ENCODE results near the gene EYS.

The EYS gene

GRCh38 chr6:64680446-64680845 is 1026.6 kb downstream of the EYS start:
- no peak for DNase-seq (ENCODE audit: low spot score)
- in situ Hi-C loops (cut with MboI; ENCODE audit: low pct_unique_long_range_greater_than_20kb, low sequenced_read_pairs, unreplicated experiment) = no loop called here
- no peak for TF ChIP-seq CTCF (IDR thresholded peaks at IDR 0.05; ENCODE audit: extremely low read depth, insufficient read depth, missing control alignments)

GRCh38 chr6:64679416-64679815 is 1027.6 kb downstream of the EYS start:
- no peak for TF ChIP-seq CTCF (IDR thresholded peaks at IDR 0.05; ENCODE audit: extremely low read depth, insufficient read depth, missing control alignments)
- DNase-seq (ENCODE audit: low spot score) = no peak
- in situ Hi-C loops (cut with MboI; ENCODE audit: low pct_unique_long_range_greater_than_20kb, low sequenced_read_pairs, unreplicated experiment) = no loop called here

- no peak for DNase-seq (ENCODE audit: low spot score)
- no peak for TF ChIP-seq CTCF (IDR thresholded peaks at IDR 0.05; ENCODE audit: extremely low read depth, insufficient read depth, missing control alignments)
- in situ Hi-C loops (cut with MboI; ENCODE audit: low pct_unique_long_range_greater_than_20kb, low sequenced_read_pairs, unreplicated experiment) = no loop called here
These were observed 1034.4 kb downstream of the EYS start for GRCh38 chr6:64672651-64673050.

- in situ Hi-C loops (cut with MboI; ENCODE audit: low pct_unique_long_range_greater_than_20kb, low sequenced_read_pairs, unreplicated experiment) = no loop called here
- no peak for DNase-seq (ENCODE audit: low spot score)
- TF ChIP-seq CTCF (IDR thresholded peaks at IDR 0.05; ENCODE audit: extremely low read depth, insufficient read depth, missing control alignments) = no peak
These were observed 1034.9 kb downstream of the EYS start for GRCh38 chr6:64672131-64672530.

- DNase-seq (ENCODE audit: low spot score) = no peak
- no peak for TF ChIP-seq CTCF (IDR thresholded peaks at IDR 0.05; ENCODE audit: extremely low read depth, insufficient read depth, missing control alignments)
- in situ Hi-C loops (cut with MboI; ENCODE audit: low pct_unique_long_range_greater_than_20kb, low sequenced_read_pairs, unreplicated experiment) = no loop called here
These were observed 1041.9 kb downstream of the EYS start for GRCh38 chr6:64665137-64665536.

- TF ChIP-seq CTCF (IDR thresholded peaks at IDR 0.05; ENCODE audit: extremely low read depth, insufficient read depth, missing control alignments) = no peak
- no peak for DNase-seq (ENCODE audit: low spot score)
- in situ Hi-C loops (cut with MboI; ENCODE audit: low pct_unique_long_range_greater_than_20kb, low sequenced_read_pairs, unreplicated experiment) = no loop called here
These were observed 1042.5 kb downstream of the EYS start for GRCh38 chr6:64664480-64664879.

- TF ChIP-seq CTCF (IDR thresholded peaks at IDR 0.05; ENCODE audit: extremely low read depth, insufficient read depth, missing control alignments) = no peak
- in situ Hi-C loops (cut with MboI; ENCODE audit: low pct_unique_long_range_greater_than_20kb, low sequenced_read_pairs, unreplicated experiment) = no loop called here
- no peak for DNase-seq (ENCODE audit: low spot score)
These were observed 1063.0 kb downstream of the EYS start for GRCh38 chr6:64644024-64644423.
